ENCODE results near the gene SETD3. TPM values are rescaled to one million over a fixed set of nuclear protein-coding genes. Genes with fewer than 3 reads are reported as not detected.

Gene SETD3
- total and polyA plus RNA-seq, 2 donors (not counting 1 experiment from before 2014, with no cell fraction given): 11.0 to 32.1 TPM

- no peaks in the 10 kb centered on the region for H3K27me3 Mint-ChIP-seq
- CTCF ChIA-PET: no interaction called here
Observed at GRCh38 chr14:99476864-99477263, 3.8 kb downstream of the SETD3 start.

GRCh38 chr14:99475660-99476059 is 5.0 kb downstream of the SETD3 start:
- Histone ChIP-seq H3K4me1 (ENCODE audit: control insufficient read depth in 2 of 2, insufficient read depth in 2 of 2, low read length in 2 of 2) (peaks cover 12% of the 10 kb centered on the region in 2 donors), H3K27me3 (replicated peaks in 1 of 4; ENCODE audit: control extremely low read depth in 1 of 4, control insufficient read depth in 3 of 4, insufficient read depth in 4 of 4, low read length in 3 of 4) (no peaks in the 10 kb centered on the region), H3K9ac (ENCODE audit: low read length) (no peak overlapping the region), H3K9me3 (ENCODE audit: control extremely low read depth in 1 of 3, control insufficient read depth in 2 of 3, insufficient read depth in 1 of 3, low read length in 2 of 3) (no peaks in the 10 kb centered on the region), H3K36me3 (replicated peaks in 1 of 2; ENCODE audit: control extremely low read depth in 1 of 2, control insufficient read depth in 1 of 2, extremely low read depth in 1 of 2, insufficient read depth in 2 of 2, low read length in 1 of 2) (no peaks in the 10 kb centered on the region), H3K4me2 (replicated peaks; ENCODE audit: low read depth, low read length, poor library complexity, severe bottlenecking) (no peak overlapping the region), H3K27ac (ENCODE audit: low read length in 2 of 2) (no peak overlapping the region), H4K20me1 (ENCODE audit: control insufficient read depth, insufficient read depth, low read length, poor library complexity, severe bottlenecking) (peaks cover 50% of the 10 kb centered on the region), H3K4me3 (ENCODE audit: control extremely low read depth in 1 of 5, extremely low read depth in 1 of 5, insufficient read depth in 1 of 5, low read depth in 2 of 5, low read length in 4 of 5) (no peak overlapping the region), H2AFZ (ENCODE audit: insufficient read depth, low read depth, low read length, poor library complexity, severe bottlenecking) (no peak overlapping the region), H3K79me2 (ENCODE audit: control insufficient read depth, insufficient read depth, low read length) (peaks cover 93% of the 10 kb centered on the region)
- 100% methylated on average over 1 of the region's 2 CpGs for WGBS (ENCODE audit: insufficient coverage)
- intact Hi-C loops (cut with micrococcal nuclease): no loop called here
- ATAC-seq (ENCODE audit: low read depth): no peak
- Mint-ChIP-seq H3K4me1 (peaks cover 29% of the 10 kb centered on the region), H3K9me3 (ENCODE audit: insufficient read depth) (no peaks in the 10 kb centered on the region), H3K4me3 (no peak overlapping the region), H3K27me3 (no peaks in the 10 kb centered on the region), H3K27ac (no peak overlapping the region)
- no peak for TF ChIP-seq EZH2 (IDR thresholded peaks at IDR 0.05; ENCODE audit: borderline replicate concordance, insufficient read depth, low read depth, low read length, poor library complexity, severe bottlenecking)
- DNase-seq: no peak
- ChIA-PET CTCF (interaction anchor here (1.8 kb wide), 1 partner anchor 32 kb away, joined by 3 read pairs; no protein-coding TSS in a partner anchor), POLR2A (no interaction called here)

More at GRCh38 chr14:99476864-99477263, 3.8 kb downstream of the SETD3 start:
- H2AFZ ChIP-seq (ENCODE audit: insufficient read depth, low read depth, low read length, poor library complexity, severe bottlenecking): no peak overlapping the region
- WGBS (ENCODE audit: insufficient coverage): no CpG with 5 or more reads among the region's 1 CpG
- no peak overlapping the region for H3K9ac ChIP-seq (ENCODE audit: low read length)
- peaks cover 87% of the 10 kb centered on the region for H3K79me2 ChIP-seq (ENCODE audit: control insufficient read depth, insufficient read depth, low read length)
- H3K4me1 Mint-ChIP-seq: peaks cover 34% of the 10 kb centered on the region
- POLR2A ChIA-PET: no interaction called here
- no peak overlapping the region for H3K4me3 Mint-ChIP-seq
- H3K36me3 ChIP-seq (replicated peaks in 1 of 2; ENCODE audit: control extremely low read depth in 1 of 2, control insufficient read depth in 1 of 2, extremely low read depth in 1 of 2, insufficient read depth in 2 of 2, low read length in 1 of 2): no peaks in the 10 kb centered on the region
- TF ChIP-seq CTCF (IDR thresholded peaks at IDR 0.05): no peak
- no peak for TF ChIP-seq EZH2 (IDR thresholded peaks at IDR 0.05; ENCODE audit: borderline replicate concordance, insufficient read depth, low read depth, low read length, poor library complexity, severe bottlenecking)
- intact Hi-C loops (cut with micrococcal nuclease): no loop called here
- H3K27ac Mint-ChIP-seq: no peak overlapping the region
- no peak overlapping the region for H3K4me3 ChIP-seq (ENCODE audit: control extremely low read depth in 1 of 5, extremely low read depth in 1 of 5, insufficient read depth in 1 of 5, low read depth in 2 of 5, low read length in 4 of 5)
- peaks cover 12 to 13% of the 10 kb centered on the region in 2 donors for H3K4me1 ChIP-seq (ENCODE audit: control insufficient read depth in 2 of 2, insufficient read depth in 2 of 2, low read length in 2 of 2)
- H4K20me1 ChIP-seq (ENCODE audit: control insufficient read depth, insufficient read depth, low read length, poor library complexity, severe bottlenecking): peaks cover 43% of the 10 kb centered on the region
- H3K9me3 ChIP-seq (ENCODE audit: control extremely low read depth in 1 of 3, control insufficient read depth in 2 of 3, insufficient read depth in 1 of 3, low read length in 2 of 3): no peaks in the 10 kb centered on the region
- H3K9me3 Mint-ChIP-seq (ENCODE audit: insufficient read depth): no peaks in the 10 kb centered on the region
- no peak overlapping the region for H3K4me2 ChIP-seq (replicated peaks; ENCODE audit: low read depth, low read length, poor library complexity, severe bottlenecking)
- no peaks in the 10 kb centered on the region for H3K27me3 ChIP-seq (replicated peaks in 1 of 4; ENCODE audit: control extremely low read depth in 1 of 4, control insufficient read depth in 3 of 4, insufficient read depth in 4 of 4, low read length in 3 of 4)
- ATAC-seq (ENCODE audit: low read depth) (no peak), DNase-seq (no peak)
- H3K27ac ChIP-seq (ENCODE audit: low read length in 2 of 2): no peak overlapping the region
